ENCODE results near the gene HSD11B1L.

HSD11B1L gene

DNA sequence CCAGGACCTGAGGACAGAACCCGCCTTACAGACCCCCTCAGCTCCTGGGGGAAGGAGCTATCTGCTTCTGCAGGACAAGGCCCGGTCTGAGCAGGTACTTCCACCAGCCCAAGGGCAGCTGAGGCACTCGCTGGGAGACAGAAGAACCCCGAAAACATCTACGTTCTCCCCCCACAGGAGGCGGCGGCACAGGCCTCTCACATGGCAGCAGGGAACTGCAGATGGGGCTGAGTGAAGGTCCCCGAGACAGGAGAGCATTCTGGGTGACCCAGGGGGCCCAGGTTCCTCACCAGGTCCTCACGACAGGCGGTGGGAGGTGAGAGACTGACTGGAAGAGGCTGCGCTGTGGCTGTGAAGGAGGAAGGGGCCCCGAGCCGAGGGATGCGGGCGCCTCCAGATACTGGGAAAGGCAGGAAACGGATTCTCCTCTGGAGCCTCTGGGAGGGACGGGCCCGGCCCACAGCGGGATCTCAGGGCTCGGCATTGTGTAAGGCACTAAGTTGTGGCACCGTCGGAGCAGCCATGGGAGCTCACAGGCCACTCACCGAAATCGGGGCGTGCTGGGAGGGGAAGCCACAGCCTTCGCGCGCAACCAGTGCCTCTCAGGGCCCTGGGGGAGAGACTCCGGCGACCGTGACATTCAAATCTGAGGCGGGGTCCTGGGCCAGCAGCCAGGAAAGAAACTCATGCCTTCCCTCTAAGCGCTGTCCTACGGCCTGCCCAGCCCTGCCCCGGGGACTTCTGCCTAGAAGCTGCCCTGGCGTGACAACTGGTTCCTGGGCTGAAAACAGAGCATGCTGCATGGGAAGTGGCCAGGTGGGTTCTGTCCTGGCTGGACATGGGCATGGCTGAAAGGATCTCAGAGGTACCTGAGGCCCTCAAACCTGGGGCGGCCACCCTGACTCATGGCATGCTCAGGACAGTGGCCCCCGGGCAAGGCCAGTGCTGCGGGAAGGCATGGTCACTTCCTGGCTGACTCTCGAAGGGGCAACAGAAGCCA, 23.3 kb downstream of the HSD11B1L start:
- peaks cover 79% of the 10 kb centered on the region for H3K36me3 ChIP-seq (ENCODE audit: control insufficient read depth, insufficient read depth, low read length)
- no peak overlapping the region for H3K9ac ChIP-seq (ENCODE audit: low read length)
- H3K27ac ChIP-seq (ENCODE audit: low read depth, low read length): no peak overlapping the region
- H3K4me1 ChIP-seq (ENCODE audit: control insufficient read depth, insufficient read depth, low read length): no peaks in the 10 kb centered on the region
- H3K4me3 ChIP-seq (ENCODE audit: low read depth, low read length): no peak overlapping the region
- no peaks in the 10 kb centered on the region for H3K27me3 ChIP-seq (ENCODE audit: control insufficient read depth, insufficient read depth, low read length)
- H3K9me3 ChIP-seq (ENCODE audit: control insufficient read depth, insufficient read depth, low read depth, low read length): peaks cover 4% of the 10 kb centered on the region; the same call in 1 of the 2 replicates

DNA sequence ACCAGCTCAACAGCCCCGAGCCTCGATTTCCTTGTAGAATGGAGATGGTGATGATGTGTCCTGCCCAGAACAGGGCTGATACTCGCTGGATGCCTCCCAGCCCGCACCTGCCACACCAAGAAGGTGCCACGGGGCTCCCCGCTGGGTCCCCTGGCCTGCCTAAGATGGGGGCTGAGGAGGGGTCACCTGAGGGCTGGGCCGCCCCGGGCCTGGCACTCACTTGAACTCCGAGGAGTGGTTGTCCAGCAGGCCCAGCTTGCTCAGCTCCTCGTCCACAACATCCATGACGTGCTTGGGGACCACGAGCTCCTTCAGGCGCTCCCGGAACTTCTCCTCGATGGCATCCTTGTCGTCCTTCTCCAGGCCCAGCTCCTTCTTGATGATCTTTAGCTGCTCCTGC, 24.7 kb downstream of the HSD11B1L start:
- no peaks in the 10 kb centered on the region for H3K27me3 ChIP-seq (ENCODE audit: control insufficient read depth, insufficient read depth, low read length)
- peaks cover 4% of the 10 kb centered on the region; the same call in 1 of the 2 replicates for H3K9me3 ChIP-seq (ENCODE audit: control insufficient read depth, insufficient read depth, low read depth, low read length)
- H3K4me1 ChIP-seq (ENCODE audit: control insufficient read depth, insufficient read depth, low read length): no peaks in the 10 kb centered on the region
- H3K36me3 ChIP-seq (ENCODE audit: control insufficient read depth, insufficient read depth, low read length): peaks cover 79% of the 10 kb centered on the region
- H3K27ac ChIP-seq (ENCODE audit: low read depth, low read length): no peak overlapping the region
- H3K9ac ChIP-seq (ENCODE audit: low read length): no peak overlapping the region
- H3K4me3 ChIP-seq (ENCODE audit: low read depth, low read length): no peak overlapping the region

DNA sequence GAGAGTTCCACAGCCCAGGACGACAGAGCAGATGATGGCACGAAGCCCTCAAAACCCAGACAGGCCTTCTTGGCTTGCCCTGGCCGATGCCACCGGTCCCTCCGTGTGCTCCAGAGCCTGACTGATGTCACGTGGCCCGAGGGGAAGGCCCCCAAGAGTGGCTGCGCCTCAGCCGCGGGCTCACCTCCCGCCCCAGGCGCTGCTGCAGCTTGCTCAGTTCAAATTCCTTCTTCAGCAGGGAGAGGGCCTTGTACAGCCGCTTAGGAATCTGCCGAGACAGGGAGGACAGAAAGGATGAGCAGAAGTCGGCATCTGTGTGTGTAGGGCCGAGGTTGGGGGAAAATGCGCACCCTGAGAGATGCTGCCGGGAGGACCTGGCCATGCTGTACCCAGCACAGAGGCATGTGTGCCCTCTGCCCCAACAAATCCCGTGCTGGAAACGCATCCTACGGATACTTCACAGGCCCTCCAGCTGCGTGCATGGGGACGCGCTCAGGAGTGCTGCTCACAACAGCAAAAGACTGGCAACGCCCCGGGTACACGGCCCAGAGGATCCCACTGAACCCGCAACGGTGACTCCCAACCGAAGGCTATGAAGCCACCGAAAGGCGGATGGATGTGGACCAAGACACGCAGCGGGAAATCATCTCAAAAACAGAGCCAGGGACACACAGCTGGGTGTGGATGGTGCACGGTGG, 26.2 kb downstream of the HSD11B1L start:
- Histone ChIP-seq H3K27ac (ENCODE audit: low read depth, low read length) (no peak overlapping the region), H3K27me3 (ENCODE audit: control insufficient read depth, insufficient read depth, low read length) (no peaks in the 10 kb centered on the region), H3K36me3 (ENCODE audit: control insufficient read depth, insufficient read depth, low read length) (peaks cover 86% of the 10 kb centered on the region), H3K9me3 (ENCODE audit: control insufficient read depth, insufficient read depth, low read depth, low read length) (peaks cover 4% of the 10 kb centered on the region; the same call in 1 of the 2 replicates), H3K4me1 (ENCODE audit: control insufficient read depth, insufficient read depth, low read length) (no peaks in the 10 kb centered on the region), H3K9ac (ENCODE audit: low read length) (no peak overlapping the region), H3K4me3 (ENCODE audit: low read depth, low read length) (no peak overlapping the region)

DNA sequence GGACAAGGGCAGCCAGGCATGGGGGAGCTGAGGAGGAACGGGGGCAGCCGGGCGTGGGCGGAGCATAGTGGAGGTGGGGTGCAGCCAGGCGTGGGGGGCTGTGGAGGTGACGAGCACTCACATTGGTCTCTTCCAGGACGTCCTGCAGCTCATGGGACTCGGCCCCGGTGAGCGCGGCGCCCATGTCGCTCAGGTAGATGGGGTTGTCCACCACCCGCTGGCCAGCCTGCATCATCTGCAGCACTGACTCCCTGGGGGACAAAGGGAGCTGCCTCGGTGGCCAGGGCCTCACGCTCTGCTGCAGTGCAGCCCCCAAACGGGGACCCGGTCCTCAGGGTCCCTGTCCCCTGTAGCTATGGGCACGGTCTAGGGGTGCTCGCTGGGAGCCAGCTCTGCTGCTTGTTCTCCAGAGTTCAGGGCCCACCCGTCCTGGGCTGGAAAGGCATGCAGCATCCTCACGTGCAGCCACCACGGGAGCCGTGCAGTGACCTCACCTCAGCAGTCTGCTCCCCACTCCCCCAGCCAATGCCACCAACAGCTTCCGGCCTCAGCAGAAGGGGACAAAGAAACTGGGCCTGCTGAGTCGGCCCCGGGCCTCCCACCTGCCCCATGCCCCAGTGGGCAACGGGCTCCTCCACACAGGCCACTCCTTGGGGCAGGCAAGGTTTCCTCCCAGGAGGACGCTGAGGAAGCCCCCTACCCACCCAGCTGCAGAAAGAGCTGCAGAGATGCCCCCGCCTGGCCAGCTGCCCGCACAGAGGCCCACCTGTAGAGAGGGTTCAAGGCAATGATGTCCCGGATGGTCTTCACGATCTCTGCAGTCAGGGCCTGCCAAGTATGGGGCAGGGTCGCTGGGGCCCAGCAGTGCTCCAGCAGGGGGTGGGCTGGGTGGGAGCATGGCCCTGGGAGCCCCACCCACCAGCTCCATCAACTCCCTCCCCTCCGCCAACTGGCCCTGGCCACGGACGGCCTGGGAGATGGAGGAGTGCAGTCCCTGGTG, 27.0 kb downstream of the HSD11B1L start:
- no peak overlapping the region for H3K27ac ChIP-seq (ENCODE audit: low read depth, low read length)
- H3K4me1 ChIP-seq (ENCODE audit: control insufficient read depth, insufficient read depth, low read length): no peaks in the 10 kb centered on the region
- no peak overlapping the region for H3K4me3 ChIP-seq (ENCODE audit: low read depth, low read length)
- H3K9ac ChIP-seq (ENCODE audit: low read length): no peak overlapping the region
- peaks cover 4% of the 10 kb centered on the region; the same call in 1 of the 2 replicates for H3K9me3 ChIP-seq (ENCODE audit: control insufficient read depth, insufficient read depth, low read depth, low read length)
- no peaks in the 10 kb centered on the region for H3K27me3 ChIP-seq (ENCODE audit: control insufficient read depth, insufficient read depth, low read length)
- peaks cover 94% of the 10 kb centered on the region for H3K36me3 ChIP-seq (ENCODE audit: control insufficient read depth, insufficient read depth, low read length)

DNA sequence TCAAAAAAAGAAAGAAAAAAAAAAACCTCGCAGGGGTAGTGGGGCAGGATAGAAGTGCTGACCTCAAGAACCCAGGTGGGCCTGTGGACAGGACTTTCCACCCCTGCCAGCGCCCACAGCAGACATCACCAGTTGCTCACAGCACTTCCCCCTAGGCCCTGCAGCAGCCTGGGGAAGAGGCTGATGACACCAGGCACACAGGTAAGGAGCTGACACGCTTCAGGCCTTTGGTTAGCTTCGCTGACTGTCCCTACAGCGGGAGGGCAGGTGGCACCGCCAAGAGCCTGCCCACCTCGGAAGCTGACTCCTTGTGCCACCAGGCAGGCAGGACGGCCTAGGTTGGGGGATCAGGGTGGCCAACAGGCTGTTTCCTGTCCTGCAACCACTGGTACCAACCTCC, 30.2 kb downstream of the HSD11B1L start:
- Histone ChIP-seq H3K9me3 (ENCODE audit: control insufficient read depth, insufficient read depth, low read depth, low read length) (no peaks in the 10 kb centered on the region), H3K27ac (ENCODE audit: low read depth, low read length) (no peak overlapping the region), H3K4me1 (ENCODE audit: control insufficient read depth, insufficient read depth, low read length) (no peaks in the 10 kb centered on the region), H3K27me3 (ENCODE audit: control insufficient read depth, insufficient read depth, low read length) (no peaks in the 10 kb centered on the region), H3K4me3 (ENCODE audit: low read depth, low read length) (no peak overlapping the region), H3K36me3 (ENCODE audit: control insufficient read depth, insufficient read depth, low read length) (peaks cover 85% of the 10 kb centered on the region), H3K9ac (ENCODE audit: low read length) (no peak overlapping the region)

DNA sequence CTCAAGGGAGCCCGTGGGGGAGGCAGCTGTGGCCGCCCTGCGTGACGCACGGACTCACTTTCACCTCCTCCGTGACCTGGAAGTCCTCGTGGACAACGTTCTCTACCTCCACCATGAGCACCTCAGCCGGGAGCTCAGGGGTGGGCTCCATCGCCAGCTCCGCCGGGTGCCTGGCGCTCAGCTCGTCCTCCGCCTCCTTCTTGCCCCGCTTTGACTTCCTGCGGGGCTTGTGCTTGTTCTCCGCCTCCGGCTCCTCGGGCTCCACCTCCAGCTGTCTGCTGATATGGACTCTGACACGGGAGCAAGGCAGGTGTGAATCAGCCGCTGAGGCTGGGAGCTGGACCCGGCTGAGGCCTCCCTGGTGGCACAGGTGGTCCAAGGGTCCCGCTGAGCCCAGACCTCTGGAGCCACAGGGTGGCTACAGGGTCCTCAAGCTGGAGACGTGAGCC, 30.9 kb downstream of the HSD11B1L start:
- Histone ChIP-seq H3K36me3 (ENCODE audit: control insufficient read depth, insufficient read depth, low read length) (peaks cover 78% of the 10 kb centered on the region), H3K9me3 (ENCODE audit: control insufficient read depth, insufficient read depth, low read depth, low read length) (no peaks in the 10 kb centered on the region), H3K27me3 (ENCODE audit: control insufficient read depth, insufficient read depth, low read length) (no peaks in the 10 kb centered on the region), H3K27ac (ENCODE audit: low read depth, low read length) (no peak overlapping the region), H3K4me1 (ENCODE audit: control insufficient read depth, insufficient read depth, low read length) (no peaks in the 10 kb centered on the region), H3K4me3 (ENCODE audit: low read depth, low read length) (no peak overlapping the region), H3K9ac (ENCODE audit: low read length) (no peak overlapping the region)

DNA sequence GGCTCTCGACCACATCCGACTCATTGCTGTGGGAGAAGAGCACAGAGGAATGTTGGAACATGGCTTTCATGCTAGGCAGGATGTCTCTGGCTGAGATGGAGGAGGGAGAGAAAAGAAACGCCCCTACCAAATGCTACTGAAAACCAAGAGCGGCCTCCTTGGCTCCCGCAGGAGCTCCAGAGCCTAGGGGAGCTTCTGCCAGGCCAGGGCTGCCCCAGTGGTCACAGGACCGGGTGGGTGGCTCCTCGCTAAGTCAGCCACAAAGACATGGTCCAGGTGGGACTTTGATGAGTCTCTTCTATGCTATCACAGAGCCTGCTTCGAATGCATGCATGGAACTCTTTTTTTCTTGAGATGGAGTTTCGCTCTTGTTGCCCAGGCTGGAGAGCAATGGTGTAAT, 32.4 kb downstream of the HSD11B1L start:
- H3K4me1 ChIP-seq (ENCODE audit: control insufficient read depth, insufficient read depth, low read length): no peaks in the 10 kb centered on the region
- H3K4me3 ChIP-seq (ENCODE audit: low read depth, low read length): no peak overlapping the region
- H3K9ac ChIP-seq (ENCODE audit: low read length): no peak overlapping the region
- H3K9me3 ChIP-seq (ENCODE audit: control insufficient read depth, insufficient read depth, low read depth, low read length): no peaks in the 10 kb centered on the region
- H3K36me3 ChIP-seq (ENCODE audit: control insufficient read depth, insufficient read depth, low read length): peaks cover 70% of the 10 kb centered on the region
- no peak overlapping the region for H3K27ac ChIP-seq (ENCODE audit: low read depth, low read length)
- H3K27me3 ChIP-seq (ENCODE audit: control insufficient read depth, insufficient read depth, low read length): no peaks in the 10 kb centered on the region

DNA sequence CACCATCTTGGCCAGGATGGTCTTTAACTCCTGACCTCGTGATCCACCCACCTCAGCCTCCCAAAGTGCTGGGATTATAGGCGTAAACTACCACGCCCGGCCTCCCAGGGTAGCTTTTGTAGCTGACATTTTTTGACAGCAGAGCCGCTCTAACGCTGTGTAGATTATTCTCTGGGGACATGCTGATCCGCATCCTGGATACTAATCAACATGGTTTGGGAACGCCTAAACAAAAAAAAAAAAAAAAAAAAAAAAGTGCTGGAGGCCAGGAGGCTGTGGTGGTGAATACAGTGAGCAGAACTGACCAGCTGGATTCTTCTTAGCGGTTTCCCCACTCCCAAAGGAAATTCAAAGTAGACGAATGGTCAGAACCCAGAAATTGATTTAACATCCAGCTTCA, 34.0 kb downstream of the HSD11B1L start:
- Histone ChIP-seq H3K27ac (ENCODE audit: low read depth, low read length) (no peak overlapping the region), H3K9me3 (ENCODE audit: control insufficient read depth, insufficient read depth, low read depth, low read length) (no peaks in the 10 kb centered on the region), H3K27me3 (ENCODE audit: control insufficient read depth, insufficient read depth, low read length) (no peaks in the 10 kb centered on the region), H3K4me1 (ENCODE audit: control insufficient read depth, insufficient read depth, low read length) (peaks cover 7% of the 10 kb centered on the region; the same call in 1 of the 2 replicates), H3K9ac (ENCODE audit: low read length) (no peak overlapping the region), H3K36me3 (ENCODE audit: control insufficient read depth, insufficient read depth, low read length) (peaks cover 61% of the 10 kb centered on the region), H3K4me3 (ENCODE audit: low read depth, low read length) (no peak overlapping the region)

DNA sequence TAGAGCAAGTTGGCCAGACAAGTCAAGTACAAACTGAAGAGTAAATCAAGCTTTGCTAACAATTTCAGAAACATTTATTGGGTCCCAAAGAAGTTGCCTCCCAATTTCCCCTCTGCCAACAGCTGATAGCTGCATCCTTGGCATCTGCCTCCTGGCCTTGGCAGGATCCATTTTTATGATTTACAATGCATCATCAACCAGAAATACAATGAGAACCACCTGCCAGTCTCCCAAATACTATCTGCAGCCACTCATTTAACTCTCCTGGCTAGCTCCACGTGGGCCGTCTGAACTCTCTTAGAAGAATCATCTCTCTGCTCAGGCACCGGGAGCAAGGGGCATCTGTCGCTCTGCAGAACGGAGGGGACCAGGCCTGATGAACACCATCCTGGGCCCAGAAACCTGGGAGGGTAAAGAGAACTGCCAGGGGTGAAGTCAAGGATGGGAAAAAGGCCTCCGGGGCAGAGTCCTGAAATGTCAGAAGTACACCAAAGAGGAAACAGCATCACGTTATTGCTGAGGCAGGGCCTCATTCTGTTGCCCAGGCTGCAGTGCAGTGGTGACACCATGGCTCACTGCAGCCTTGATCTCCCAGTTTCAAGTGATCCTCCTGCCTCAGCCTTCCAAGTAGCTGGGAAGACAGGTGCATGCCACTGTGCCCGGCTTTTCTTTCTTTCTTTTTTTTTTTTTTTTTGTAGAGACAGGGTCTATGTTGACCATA, 36.5 kb downstream of the HSD11B1L start:
- peaks cover 7% of the 10 kb centered on the region; the same call in 1 of the 2 replicates for H3K4me1 ChIP-seq (ENCODE audit: control insufficient read depth, insufficient read depth, low read length)
- H3K36me3 ChIP-seq (ENCODE audit: control insufficient read depth, insufficient read depth, low read length): peaks cover 37% of the 10 kb centered on the region
- no peaks in the 10 kb centered on the region for H3K9me3 ChIP-seq (ENCODE audit: control insufficient read depth, insufficient read depth, low read depth, low read length)
- no peaks in the 10 kb centered on the region for H3K27me3 ChIP-seq (ENCODE audit: control insufficient read depth, insufficient read depth, low read length)
- no peak overlapping the region for H3K9ac ChIP-seq (ENCODE audit: low read length)
- H3K4me3 ChIP-seq (ENCODE audit: low read depth, low read length): no peak overlapping the region
- no peak overlapping the region for H3K27ac ChIP-seq (ENCODE audit: low read depth, low read length)
